ENCODE results near the gene WSB2.
A peak's percentile ranks its signal among the peaks of the same experiment; 100 is the strongest.

WSB2 gene

GRCh38 chr12:118020036-118020435, 40.9 kb downstream of the WSB2 start:
- Histone ChIP-seq H3K36me3 (ENCODE audit: control insufficient read depth, insufficient read depth, low read length) (no peaks in the 10 kb centered on the region), H2AFZ (no peak overlapping the region), H3K27me3 (ENCODE audit: control insufficient read depth, insufficient read depth, low read length) (no peaks in the 10 kb centered on the region), H3K4me3 (ENCODE audit: low read depth, low read length) (no peak overlapping the region), H3K27ac (no peak overlapping the region), H3K4me2 (ENCODE audit: low read length) (no peak overlapping the region), H3K9ac (no peak overlapping the region), H3K4me1 (peaks cover 3% of the 10 kb centered on the region), H3K9me3 (ENCODE audit: control insufficient read depth, low read length) (no peaks in the 10 kb centered on the region), H3K79me2 (no peaks in the 10 kb centered on the region)
- TF ChIP-seq CTCF (IDR thresholded peaks at IDR 0.05), result no peak

- Histone ChIP-seq H3K9me3 (ENCODE audit: control insufficient read depth, low read length) (no peaks in the 10 kb centered on the region), H3K27me3 (ENCODE audit: control insufficient read depth, insufficient read depth, low read length) (no peaks in the 10 kb centered on the region), H3K79me2 (no peaks in the 10 kb centered on the region), H3K27ac (no peak overlapping the region), H3K4me3 (ENCODE audit: low read depth, low read length) (no peak overlapping the region), H3K4me1 (peaks cover 3% of the 10 kb centered on the region), H2AFZ (no peak overlapping the region), H3K9ac (no peak overlapping the region), H3K36me3 (ENCODE audit: control insufficient read depth, insufficient read depth, low read length) (no peaks in the 10 kb centered on the region), H3K4me2 (ENCODE audit: low read length) (no peak overlapping the region)
- no peak for TF ChIP-seq CTCF (IDR thresholded peaks at IDR 0.05)
Measured at GRCh38 chr12:118017926-118018325, 43.1 kb downstream of the WSB2 start.

GRCh38 chr12:118016424-118017264, 44.3 kb downstream of the WSB2 start, which contains the start of gene RFC5:
Gene RFC5 (plus strand): TSS chr12:118016703. CDS start chr12:118016828, 125 bp downstream.
- Histone ChIP-seq H3K9me3 (ENCODE audit: control insufficient read depth, low read length) (no peaks in the 10 kb centered on the region), H3K27ac (no peak within 1 kb of the TSS), H3K4me2 (ENCODE audit: low read length) (peak within 1 kb of the TSS; percentile 76), H3K36me3 (ENCODE audit: control insufficient read depth, insufficient read depth, low read length) (no peaks in the 10 kb centered on the region), H3K27me3 (ENCODE audit: control insufficient read depth, insufficient read depth, low read length) (no peaks in the 10 kb centered on the region), H3K4me3 (ENCODE audit: low read depth, low read length) (peak within 1 kb of the TSS; percentile 96), H2AFZ (peak within 1 kb of the TSS; percentile 86), H3K4me1 (peaks cover 3% of the 10 kb centered on the region), H3K79me2 (no peaks in the 10 kb centered on the region), H3K9ac (no peak within 1 kb of the TSS)
- TF ChIP-seq CTCF (IDR thresholded peaks at IDR 0.05), result no peak

GRCh38 chr12:118015944-118016343, 45.0 kb downstream of the WSB2 start:
- Histone ChIP-seq H3K4me2 (ENCODE audit: low read length) (peak overlapping the region; percentile 76), H3K27ac (no peak overlapping the region), H3K36me3 (ENCODE audit: control insufficient read depth, insufficient read depth, low read length) (no peaks in the 10 kb centered on the region), H3K9me3 (ENCODE audit: control insufficient read depth, low read length) (no peaks in the 10 kb centered on the region), H3K4me1 (peaks cover 3% of the 10 kb centered on the region), H3K79me2 (no peaks in the 10 kb centered on the region), H3K9ac (no peak overlapping the region), H3K4me3 (ENCODE audit: low read depth, low read length) (peak overlapping the region; percentile 96), H3K27me3 (ENCODE audit: control insufficient read depth, insufficient read depth, low read length) (no peaks in the 10 kb centered on the region), H2AFZ (peak overlapping the region; percentile 86)
- TF ChIP-seq CTCF (IDR thresholded peaks at IDR 0.05), result no peak

GRCh38 chr12:118015306-118015705, 45.7 kb downstream of the WSB2 start:
- H3K4me2 ChIP-seq (ENCODE audit: low read length), result no peak overlapping the region
- H3K27me3 ChIP-seq (ENCODE audit: control insufficient read depth, insufficient read depth, low read length), result no peaks in the 10 kb centered on the region
- H3K36me3 ChIP-seq (ENCODE audit: control insufficient read depth, insufficient read depth, low read length), result no peaks in the 10 kb centered on the region
- no peaks in the 10 kb centered on the region for H3K9me3 ChIP-seq (ENCODE audit: control insufficient read depth, low read length)
- TF ChIP-seq CTCF (IDR thresholded peaks at IDR 0.05), result no peak
- no peak overlapping the region for H3K27ac ChIP-seq
- H3K4me1 ChIP-seq, result peaks cover 3% of the 10 kb centered on the region
- H2AFZ ChIP-seq, result no peak overlapping the region
- no peak overlapping the region for H3K4me3 ChIP-seq (ENCODE audit: low read depth, low read length)
- no peak overlapping the region for H3K9ac ChIP-seq
- no peaks in the 10 kb centered on the region for H3K79me2 ChIP-seq
